HEK293 (cell line): Measurements from ENCODE around the gene IL1B.

ENCODE experiments used
- CTCF ChIP-seq: fragments of 450-650 bp; formaldehyde crosslinking; IDR thresholded peaks from 2 replicates; pipeline ENCODE4 v1.5.1; 2016; ENCODE audit warnings: missing biosample characterization, missing genetic modification characterization
- GLI2 ChIP-seq: fragments of 450-650 bp; formaldehyde crosslinking; IDR thresholded peaks from 2 replicates; pipeline ENCODE4; 2017; ENCODE audit warnings: missing biosample characterization, missing genetic modification characterization, low read depth, borderline replicate concordance
- REST ChIP-seq: fragments of 450-650 bp; formaldehyde crosslinking; IDR thresholded peaks from 2 replicates; pipeline ENCODE4 v1.5.1; 2016; ENCODE audit warnings: missing biosample characterization, missing genetic modification characterization
- ZBTB10 ChIP-seq: fragments of 450-650 bp; formaldehyde crosslinking; IDR thresholded peaks from 2 replicates; pipeline ENCODE4 v1.5.1; 2016; ENCODE audit warnings: missing biosample characterization, missing genetic modification characterization
- ZBTB8A ChIP-seq: fragments of 450-650 bp; formaldehyde crosslinking; IDR thresholded peaks from 2 replicates; pipeline ENCODE4 v1.5.1; 2016; ENCODE audit warnings: missing biosample characterization, missing genetic modification characterization
- ZNF121 ChIP-seq: fragments of 450-650 bp; formaldehyde crosslinking; IDR thresholded peaks from 2 replicates; pipeline ENCODE4 v1.5.1; 2016; ENCODE audit warnings: missing biosample characterization, missing genetic modification characterization
- ZNF175 ChIP-seq: fragments of 450-650 bp; formaldehyde crosslinking; IDR thresholded peaks from 2 replicates; pipeline ENCODE4 v1.5.1; 2016; ENCODE audit warnings: missing biosample characterization, missing genetic modification characterization

GRCh38 chr2:112794131-112794733, 42.3 kb downstream of the IL1B start:
- TF ChIP-seq CTCF: no peak
- no peak for TF ChIP-seq ZBTB10
- no peak for TF ChIP-seq ZNF175 (tag by site-specific recombination)
- no peak for TF ChIP-seq ZNF121
- TF ChIP-seq REST (tag by site-specific recombination): no peak
- TF ChIP-seq ZBTB8A: no peak
- TF ChIP-seq GLI2 (tag by site-specific recombination): no peak
